Mesenchymal stem cell (in vitro differentiated cells and primary cell): ENCODE data around the gene MICAL1.

Experiments used
- DNase-seq: peaks from one replicate; pipeline ENCODE4 v3.0.0-alpha.2; 2013
- H2AFZ ChIP-seq: one replicate; pipeline ENCODE4 v1.6.1; 2013; ENCODE audit warnings: low read depth, mild to moderate bottlenecking, control low read depth, inconsistent platforms, low read length, moderate library complexity
- H2AK5ac ChIP-seq: 2 replicates; pipeline ENCODE4 v1.6.1; 2013; ENCODE audit warnings: low read length, moderate library complexity, mild to moderate bottlenecking, inconsistent platforms; ENCODE audit not compliant: severe bottlenecking
- H2BK120ac ChIP-seq: one replicate; pipeline ENCODE4 v1.6.1; 2013; ENCODE audit warnings: low read depth, mild to moderate bottlenecking, inconsistent platforms, low read length, moderate library complexity
- H2BK12ac ChIP-seq, 2 experiments: one replicate each; pipeline ENCODE4 v1.6.1; 2013; ENCODE audit warnings: inconsistent platforms in 2 of 2, low read length in 2 of 2, mild to moderate bottlenecking in 2 of 2, moderate library complexity in 2 of 2, control low read depth in 1 of 2
- H2BK15ac ChIP-seq: one replicate; pipeline ENCODE4 v1.6.1; 2013; ENCODE audit warnings: mild to moderate bottlenecking, low read depth, inconsistent platforms; ENCODE audit not compliant: poor library complexity, severe bottlenecking
- H2BK5ac ChIP-seq: 2 replicates; pipeline ENCODE4 v1.6.1; 2013; ENCODE audit warnings: low read depth, mild to moderate bottlenecking, low read length, control low read depth, inconsistent platforms; ENCODE audit not compliant: poor library complexity, severe bottlenecking
- H3K14ac ChIP-seq, 2 experiments: one replicate each; pipeline ENCODE4 v1.6.1; 2013; ENCODE audit warnings: inconsistent platforms in 2 of 2, low read length in 2 of 2, control low read depth in 1 of 2, mild to moderate bottlenecking in 1 of 2, moderate library complexity in 1 of 2
- H3K18ac ChIP-seq, 2 experiments: one replicate each; pipeline ENCODE4 v1.6.1; 2013; ENCODE audit warnings: inconsistent platforms in 2 of 2, low read length in 2 of 2, control low read depth in 1 of 2, low read depth in 1 of 2, mild to moderate bottlenecking in 1 of 2
- H3K23ac ChIP-seq, 2 experiments: one replicate each; pipeline ENCODE4 v1.6.1; 2013; ENCODE audit warnings: inconsistent platforms in 2 of 2, low read length in 2 of 2, mild to moderate bottlenecking in 2 of 2, moderate library complexity in 2 of 2, control low read depth in 1 of 2
- H3K27ac ChIP-seq: 2 replicates; pipeline ENCODE4 v1.5.1; 2013; ENCODE audit warnings: mild to moderate bottlenecking, moderate library complexity, low read length, control low read depth, inconsistent platforms; ENCODE audit not compliant: poor library complexity, severe bottlenecking
- H3K27me3 ChIP-seq, 2 experiments: 2 replicates each; pipeline versions ENCODE4 v1.6.1 to v1.7.0; 2013; ENCODE audit warnings: low read length in 2 of 2, mild to moderate bottlenecking in 2 of 2, moderate library complexity in 2 of 2, control low read depth in 1 of 2, inconsistent platforms in 1 of 2; ENCODE audit not compliant: control insufficient read depth in 1 of 2, insufficient read depth in 1 of 2
- H3K36me3 ChIP-seq, 2 experiments: 2 replicates each; pipeline versions ENCODE4 v1.6.1 to v1.7.0; 2013; ENCODE audit warnings: low read length in 2 of 2, control low read depth in 1 of 2, inconsistent platforms in 1 of 2, low read depth in 1 of 2, mild to moderate bottlenecking in 1 of 2; ENCODE audit not compliant: insufficient read depth in 2 of 2, control insufficient read depth in 1 of 2
- H3K4ac ChIP-seq, 2 experiments: one replicate each; pipeline ENCODE4 v1.6.1; 2013; ENCODE audit warnings: inconsistent platforms in 2 of 2, low read length in 2 of 2, mild to moderate bottlenecking in 2 of 2, moderate library complexity in 2 of 2, control low read depth in 1 of 2, low read depth in 1 of 2
- H3K4me1 ChIP-seq: 2 replicates; pipeline ENCODE4 v1.6.1; 2013; ENCODE audit warnings: low read depth, low read length, control low read depth; ENCODE audit not compliant: control insufficient read depth, insufficient read depth
- H3K4me2 ChIP-seq: 2 replicates; pipeline ENCODE4 v1.6.1; 2013; ENCODE audit warnings: low read length, mild to moderate bottlenecking, inconsistent platforms; ENCODE audit not compliant: poor library complexity, severe bottlenecking
- H3K4me3 ChIP-seq, 2 experiments: 2 replicates each; pipeline versions ENCODE4 v1.5.1 to v1.7.0; 2013; ENCODE audit warnings: low read length in 2 of 2, mild to moderate bottlenecking in 2 of 2, control low read depth in 1 of 2, low read depth in 1 of 2; ENCODE audit not compliant: insufficient read depth in 1 of 2
- H3K79me1 ChIP-seq: replicated peaks from 2 replicates; pipeline ENCODE4 v1.6.1; 2013; ENCODE audit warnings: mild to moderate bottlenecking, control low read depth, low read length, inconsistent platforms; ENCODE audit not compliant: poor library complexity, severe bottlenecking
- H3K9ac ChIP-seq: 2 replicates; pipeline ENCODE4 v1.7.0; 2013; ENCODE audit warnings: mild to moderate bottlenecking, low read length, moderate library complexity
- H3K9me3 ChIP-seq: 2 replicates; pipeline ENCODE4 v1.7.0; 2013; ENCODE audit warnings: mild to moderate bottlenecking, low read length; ENCODE audit not compliant: control insufficient read depth
- H4K8ac ChIP-seq: one replicate; pipeline ENCODE4 v1.6.1; 2013; ENCODE audit warnings: inconsistent platforms, mild to moderate bottlenecking, low read length, moderate library complexity
- H4K91ac ChIP-seq: one replicate; pipeline ENCODE4 v1.6.1; 2013; ENCODE audit warnings: mild to moderate bottlenecking, low read length, inconsistent platforms
- WGBS: methylation state at CpG from one replicate; pipeline ENCODE4 v1.1.7; 2013; ENCODE audit warnings: mixed read lengths; 5-methylcytosine and 5-hydroxymethylcytosine counted together

Gene MICAL1

GRCh38 chr6:109449064-109449794 is 6.3 kb downstream of the MICAL1 start:
- Histone ChIP-seq H3K4me3 (no peak overlapping the region), H3K4me1 (peaks cover 9% of the 10 kb centered on the region), H3K36me3 (peaks cover 65 to 88% of the 10 kb centered on the region in 2 experiments), H2AK5ac (no peak overlapping the region), H3K23ac (no peak overlapping the region), H4K8ac (no peak overlapping the region), H4K91ac (no peak overlapping the region), H2AFZ (no peak overlapping the region), H3K4me2 (no peak overlapping the region), H2BK5ac (no peak overlapping the region), H3K27ac (no peak overlapping the region), H3K9me3 (no peaks in the 10 kb centered on the region), H2BK120ac (no peak overlapping the region), H3K18ac (no peak overlapping the region), H3K4ac (no peak overlapping the region), H3K9ac (no peak overlapping the region), H2BK15ac (no peak overlapping the region), H2BK12ac (no peak overlapping the region), H3K27me3 (no peaks in the 10 kb centered on the region), H3K14ac (no peak overlapping the region), H3K79me1 (peaks cover 26% of the 10 kb centered on the region)
- DNase-seq, result no peak
- 97% methylated on average over 19 of the region's 19 CpGs for WGBS

GRCh38 chr6:109448615-109449014 is 7.0 kb downstream of the MICAL1 start:
- no peak overlapping the region for H3K14ac ChIP-seq
- no peak overlapping the region for H3K23ac ChIP-seq
- no peak overlapping the region for H3K18ac ChIP-seq
- no peak overlapping the region for H2AFZ ChIP-seq
- no peak overlapping the region for H2BK12ac ChIP-seq
- no peak overlapping the region for H2BK120ac ChIP-seq
- peaks cover 26% of the 10 kb centered on the region for H3K79me1 ChIP-seq
- H3K9ac ChIP-seq, result no peak overlapping the region
- H2BK5ac ChIP-seq, result no peak overlapping the region
- no peak overlapping the region for H2AK5ac ChIP-seq
- H3K9me3 ChIP-seq, result no peaks in the 10 kb centered on the region
- no peak overlapping the region for H3K4ac ChIP-seq
- DNase-seq, result no peak
- no peaks in the 10 kb centered on the region for H3K27me3 ChIP-seq
- no peak overlapping the region for H3K4me2 ChIP-seq
- no peak overlapping the region for H4K91ac ChIP-seq
- H3K36me3 ChIP-seq, result peaks cover 69 to 89% of the 10 kb centered on the region in 2 experiments
- no peak overlapping the region for H3K27ac ChIP-seq
- H4K8ac ChIP-seq, result no peak overlapping the region
- peaks cover 3% of the 10 kb centered on the region for H3K4me1 ChIP-seq
- no peak overlapping the region for H3K4me3 ChIP-seq
- no peak overlapping the region for H2BK15ac ChIP-seq
- 100% methylated on average over 5 of the region's 7 CpGs for WGBS

GRCh38 chr6:109447878-109448555 is 7.6 kb downstream of the MICAL1 start:
- Histone ChIP-seq H2BK15ac (no peak overlapping the region), H2BK5ac (no peak overlapping the region), H4K91ac (peak overlapping the region; percentile 28)

GRCh38 chr6:109447087-109447486 is 8.5 kb downstream of the MICAL1 start:
- no peak for DNase-seq
- H2AFZ ChIP-seq, result no peak overlapping the region
- no peak overlapping the region for H3K4ac ChIP-seq
- no peak overlapping the region for H3K18ac ChIP-seq
- WGBS, result 93% methylated on average over 10 of the region's 10 CpGs
- H3K4me3 ChIP-seq, result peak overlapping the region in 1 of 2 experiments; percentile 7
- H3K9me3 ChIP-seq, result no peaks in the 10 kb centered on the region
- H3K14ac ChIP-seq, result no peak overlapping the region
- peaks cover 71 to 91% of the 10 kb centered on the region in 2 experiments for H3K36me3 ChIP-seq
- no peak overlapping the region for H3K23ac ChIP-seq
- H2AK5ac ChIP-seq, result no peak overlapping the region
- H3K79me1 ChIP-seq, result peaks cover 28% of the 10 kb centered on the region
- no peak overlapping the region for H2BK12ac ChIP-seq
- no peak overlapping the region for H3K9ac ChIP-seq
- H3K27me3 ChIP-seq, result no peaks in the 10 kb centered on the region
- H4K8ac ChIP-seq, result no peak overlapping the region
- peaks cover 3% of the 10 kb centered on the region for H3K4me1 ChIP-seq
- H4K91ac ChIP-seq, result no peak overlapping the region
- no peak overlapping the region for H2BK5ac ChIP-seq
- no peak overlapping the region for H3K27ac ChIP-seq
- H2BK15ac ChIP-seq, result no peak overlapping the region
- H3K4me2 ChIP-seq, result no peak overlapping the region
- no peak overlapping the region for H2BK120ac ChIP-seq

More at GRCh38 chr6:109447878-109448555, 7.6 kb downstream of the MICAL1 start:
- no peak overlapping the region for H3K4me3 ChIP-seq
- H3K23ac ChIP-seq, result peak overlapping the region in 1 of 2 experiments; percentile 32
- no peak overlapping the region for H2AFZ ChIP-seq
- 85% methylated on average over 6 of the region's 8 CpGs for WGBS
- no peak overlapping the region for H3K4me2 ChIP-seq
- DNase-seq, result no peak
- no peaks in the 10 kb centered on the region for H3K9me3 ChIP-seq
- H2AK5ac ChIP-seq, result no peak overlapping the region
- H3K18ac ChIP-seq, result no peak overlapping the region
- no peak overlapping the region for H2BK120ac ChIP-seq
- H3K27ac ChIP-seq, result no peak overlapping the region
- no peak overlapping the region for H3K4ac ChIP-seq
- H3K14ac ChIP-seq, result no peak overlapping the region
- no peaks in the 10 kb centered on the region for H3K27me3 ChIP-seq
- peaks cover 21% of the 10 kb centered on the region for H3K79me1 ChIP-seq
- H3K9ac ChIP-seq, result no peak overlapping the region
- H2BK12ac ChIP-seq, result no peak overlapping the region
- H4K8ac ChIP-seq, result peak overlapping the region; percentile 24
- peaks cover 69 to 89% of the 10 kb centered on the region in 2 experiments for H3K36me3 ChIP-seq
- peaks cover 2% of the 10 kb centered on the region for H3K4me1 ChIP-seq
